GM06990 (cell line): ENCODE results near the gene LMF2.

Experiments used
- DNase-seq: peaks from one replicate; pipeline ENCODE4 v3.0.0-alpha.2; 2011; ENCODE audit not compliant: insufficient read length; ENCODE audit errors: extremely low read depth
- H3K27me3 ChIP-seq: replicated peaks from 2 replicates; pipeline ENCODE4 v1.6.0; 2011; ENCODE audit warnings: low read length; ENCODE audit not compliant: control insufficient read depth, insufficient read depth
- H3K36me3 ChIP-seq: 2 replicates; pipeline ENCODE4 v1.5.1; 2011; ENCODE audit warnings: low read length; ENCODE audit not compliant: control insufficient read depth, insufficient read depth
- H3K4me3 ChIP-seq: replicated peaks from 2 replicates; pipeline ENCODE4 v1.5.1; 2011; ENCODE audit warnings: low read depth, mild to moderate bottlenecking, control low read depth, low read length
- TF ChIP-seq, protein P1 (sequence below): IDR thresholded peaks from 2 replicates; pipeline ENCODE4 v1.5.1; 2011; ENCODE audit warnings: low read length, control low read depth, mild to moderate bottlenecking, inconsistent platforms; ENCODE audit not compliant: insufficient read depth, poor library complexity, severe bottlenecking

LMF2 gene

DNA sequence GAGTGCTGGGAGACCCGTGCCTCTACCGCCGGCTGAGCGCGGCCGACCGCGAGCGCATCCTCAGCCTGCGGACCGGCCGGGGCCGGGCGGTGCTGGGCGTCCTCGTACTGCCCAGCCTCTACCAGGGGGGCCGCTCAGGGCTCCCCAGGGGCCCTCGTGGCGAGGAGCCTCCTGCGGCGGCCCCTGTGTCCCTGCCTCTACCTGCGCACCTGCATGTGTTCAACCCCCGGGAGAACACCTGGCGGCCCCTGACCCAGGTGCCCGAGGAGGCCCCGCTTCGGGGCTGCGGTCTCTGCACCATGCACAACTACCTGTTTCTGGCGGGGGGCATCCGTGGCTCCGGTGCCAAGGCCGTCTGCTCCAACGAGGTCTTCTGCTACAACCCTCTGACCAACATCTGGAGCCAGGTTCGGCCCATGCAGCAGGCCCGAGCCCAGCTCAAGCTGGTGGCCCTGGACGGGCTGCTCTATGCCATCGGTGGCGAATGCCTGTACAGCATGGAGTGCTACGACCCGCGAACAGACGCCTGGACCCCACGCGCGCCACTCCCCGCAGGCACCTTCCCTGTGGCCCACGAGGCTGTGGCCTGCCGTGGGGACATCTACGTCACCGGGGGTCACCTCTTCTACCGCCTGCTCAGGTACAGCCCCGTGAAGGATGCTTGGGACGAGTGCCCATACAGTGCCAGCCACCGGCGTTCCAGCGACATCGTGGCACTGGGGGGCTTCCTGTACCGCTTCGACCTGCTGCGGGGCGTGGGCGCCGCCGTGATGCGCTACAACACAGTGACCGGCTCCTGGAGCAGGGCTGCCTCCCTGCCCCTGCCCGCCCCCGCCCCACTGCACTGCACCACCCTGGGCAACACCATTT is 41.7 kb upstream of the LMF2 start:
- TF ChIP-seq, protein P1, sequence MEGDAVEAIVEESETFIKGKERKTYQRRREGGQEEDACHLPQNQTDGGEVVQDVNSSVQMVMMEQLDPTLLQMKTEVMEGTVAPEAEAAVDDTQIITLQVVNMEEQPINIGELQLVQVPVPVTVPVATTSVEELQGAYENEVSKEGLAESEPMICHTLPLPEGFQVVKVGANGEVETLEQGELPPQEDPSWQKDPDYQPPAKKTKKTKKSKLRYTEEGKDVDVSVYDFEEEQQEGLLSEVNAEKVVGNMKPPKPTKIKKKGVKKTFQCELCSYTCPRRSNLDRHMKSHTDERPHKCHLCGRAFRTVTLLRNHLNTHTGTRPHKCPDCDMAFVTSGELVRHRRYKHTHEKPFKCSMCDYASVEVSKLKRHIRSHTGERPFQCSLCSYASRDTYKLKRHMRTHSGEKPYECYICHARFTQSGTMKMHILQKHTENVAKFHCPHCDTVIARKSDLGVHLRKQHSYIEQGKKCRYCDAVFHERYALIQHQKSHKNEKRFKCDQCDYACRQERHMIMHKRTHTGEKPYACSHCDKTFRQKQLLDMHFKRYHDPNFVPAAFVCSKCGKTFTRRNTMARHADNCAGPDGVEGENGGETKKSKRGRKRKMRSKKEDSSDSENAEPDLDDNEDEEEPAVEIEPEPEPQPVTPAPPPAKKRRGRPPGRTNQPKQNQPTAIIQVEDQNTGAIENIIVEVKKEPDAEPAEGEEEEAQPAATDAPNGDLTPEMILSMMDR = no peak
- no peak for DNase-seq
- peak overlapping the region; percentile 40 for H3K4me3 ChIP-seq
- H3K27me3 ChIP-seq = no peaks in the 10 kb centered on the region
- H3K36me3 ChIP-seq = no peaks in the 10 kb centered on the region

DNA sequence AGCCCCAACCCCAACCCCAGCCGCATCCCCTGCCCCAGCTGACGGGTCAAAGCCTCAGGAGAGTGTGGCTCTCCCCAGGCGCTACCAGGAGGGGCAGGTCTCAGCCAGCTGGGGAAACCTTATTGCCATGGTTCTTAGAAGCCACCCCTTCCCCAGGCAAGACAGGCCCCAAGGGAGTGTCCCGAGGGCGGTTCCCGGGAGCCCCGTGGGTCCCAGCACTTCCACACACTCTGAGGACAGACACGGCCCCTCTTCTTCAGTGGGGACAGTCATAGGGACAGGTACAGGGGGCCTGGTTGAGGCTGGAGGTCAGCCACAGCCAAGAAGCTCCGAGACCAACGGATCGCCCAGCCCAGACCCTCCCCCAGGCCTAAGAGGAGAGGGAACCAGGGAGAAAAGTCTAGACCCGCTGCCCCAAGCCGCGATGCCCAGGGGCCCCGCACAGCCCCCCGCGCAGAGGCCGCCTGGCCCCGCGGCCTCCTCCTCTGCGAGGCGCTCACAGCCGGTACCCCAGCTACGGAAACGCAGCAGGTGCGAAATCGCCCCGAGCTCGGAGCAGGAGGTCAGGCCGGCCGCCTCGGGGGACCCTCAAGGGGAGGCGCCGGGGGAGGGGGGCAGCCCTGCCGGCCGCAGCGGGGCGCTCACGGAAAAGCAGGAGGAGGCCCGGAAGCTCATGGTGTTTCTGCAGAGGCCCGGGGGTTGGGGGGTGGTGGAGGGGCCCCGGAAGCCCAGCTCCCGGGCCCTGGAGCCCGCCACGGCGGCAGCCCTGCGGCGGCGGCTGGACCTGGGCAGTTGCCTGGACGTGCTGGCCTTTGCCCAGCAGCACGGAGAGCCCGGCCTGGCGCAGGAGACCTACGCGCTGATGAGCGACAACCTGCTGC is 40.8 kb upstream of the LMF2 start:
- DNase-seq = peak; percentile 47
- TF ChIP-seq, protein P1 = peak; percentile 21
- H3K36me3 ChIP-seq = no peaks in the 10 kb centered on the region
- no peaks in the 10 kb centered on the region for H3K27me3 ChIP-seq
- peak overlapping the region; percentile 40 for H3K4me3 ChIP-seq

DNA sequence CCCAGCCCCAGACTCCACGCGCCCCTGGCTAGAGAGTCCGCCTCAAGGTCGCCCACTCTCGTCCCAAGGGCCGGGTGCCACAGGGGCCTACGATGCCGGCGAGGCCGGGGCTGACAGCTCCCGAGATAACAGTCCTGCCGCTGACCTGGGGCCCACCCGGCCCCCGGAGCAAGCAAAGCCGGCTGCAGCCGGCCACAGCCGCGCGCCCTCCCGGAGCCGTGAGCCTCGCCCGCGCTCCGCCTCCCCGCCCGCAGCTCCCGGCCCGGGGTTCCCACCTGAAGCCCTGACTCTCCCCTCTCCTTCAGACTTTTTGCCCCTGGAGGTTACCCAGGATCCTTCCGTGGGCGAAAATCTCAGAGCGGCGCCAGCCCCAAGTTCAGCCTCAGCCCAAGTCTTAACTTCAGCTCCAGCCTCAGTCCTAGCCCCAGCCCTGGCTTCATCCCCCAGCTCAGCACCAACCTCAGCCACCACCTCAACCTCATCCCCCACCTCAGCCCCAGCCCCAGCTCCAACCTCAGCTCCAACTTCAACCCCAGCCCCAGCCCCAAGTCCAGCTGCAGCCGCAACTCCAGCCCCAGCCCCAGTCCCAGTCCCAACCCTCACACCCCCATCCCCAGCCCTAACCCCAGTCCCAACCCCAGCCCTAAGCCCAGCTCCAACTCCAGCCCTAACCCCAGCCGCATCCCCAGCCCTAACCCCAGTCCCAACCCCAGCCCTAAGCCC is 39.9 kb upstream of the LMF2 start:
- no peak for DNase-seq
- no peaks in the 10 kb centered on the region for H3K36me3 ChIP-seq
- TF ChIP-seq, protein P1 = no peak
- no peak overlapping the region for H3K4me3 ChIP-seq
- no peaks in the 10 kb centered on the region for H3K27me3 ChIP-seq

DNA sequence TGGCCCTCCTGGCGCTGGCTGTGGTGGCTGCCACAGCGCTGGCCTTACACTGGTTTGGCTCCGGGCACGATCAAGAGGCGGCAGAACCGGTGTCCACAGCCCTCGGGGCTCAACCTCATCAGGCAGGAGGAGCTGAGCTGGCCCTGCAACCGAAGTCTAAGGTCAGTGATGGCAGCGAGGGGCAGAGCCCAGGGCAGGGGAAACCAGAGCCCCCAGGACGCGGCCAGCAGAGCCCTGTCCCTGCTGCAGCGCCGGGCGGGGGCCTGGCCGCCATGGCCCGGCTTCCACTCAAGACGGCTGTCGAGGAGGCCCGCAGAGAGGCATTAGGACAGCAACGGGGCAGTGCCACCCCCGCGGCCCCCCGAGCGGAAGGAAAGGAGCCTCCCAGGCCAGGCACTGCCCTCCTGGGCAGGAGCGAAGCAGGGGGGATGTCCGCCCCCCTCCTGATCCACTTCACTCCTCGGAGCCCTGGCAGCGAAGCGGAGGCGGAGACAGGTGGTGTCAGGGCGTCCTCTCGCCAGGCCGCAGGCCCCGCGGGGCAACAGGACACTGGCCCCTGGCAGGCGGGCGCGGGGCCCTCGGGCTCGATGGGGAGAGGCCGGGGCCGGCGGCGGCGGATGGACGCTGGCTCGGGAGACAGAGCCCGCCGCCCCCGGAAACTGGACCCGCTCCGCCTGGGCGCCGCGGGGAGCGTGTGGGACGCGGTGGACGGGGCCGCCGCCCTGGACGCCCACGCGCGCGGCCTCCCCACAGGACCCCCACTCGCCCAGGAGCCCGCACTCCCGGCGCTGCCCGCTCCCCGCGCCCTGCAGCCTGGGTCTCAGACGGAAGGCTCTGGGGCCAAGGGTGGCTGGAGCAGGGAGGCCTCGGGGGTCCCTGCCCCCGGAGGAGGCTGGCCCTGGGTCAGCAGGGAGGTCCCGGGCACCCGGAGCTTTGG is 39.1 kb upstream of the LMF2 start:
- TF ChIP-seq, protein P1 = no peak
- no peaks in the 10 kb centered on the region for H3K27me3 ChIP-seq
- H3K36me3 ChIP-seq = no peaks in the 10 kb centered on the region
- no peak overlapping the region for H3K4me3 ChIP-seq
- no peak for DNase-seq
